ENCODE data around the gene RAD51B. TPM values are rescaled to one million over a fixed set of nuclear protein-coding genes. Genes with fewer than 3 reads are reported as not detected.

RAD51B gene
- total and polyA plus RNA-seq, 2 of the 13 experiments (the other 11 are each of a cell fraction or from before 2014, with no cell fraction given): 7.0 to 9.5 TPM

- H3K79me2 ChIP-seq (ENCODE audit: insufficient read depth, low read length): no peaks in the 10 kb centered on the region
- no peaks in the 10 kb centered on the region for H4K20me1 ChIP-seq (ENCODE audit: insufficient read depth, low read length)
- H2AFZ ChIP-seq (ENCODE audit: low read length): no peak overlapping the region
- H3K4me3 ChIP-seq (replicated peaks in 1 of 3; ENCODE audit: insufficient read depth in 1 of 3, low read depth in 2 of 3, low read length in 3 of 3): no peak overlapping the region
- FAIRE-seq (no peak), ATAC-seq (no peak), DNase-seq (ENCODE audit: low spot score) (no peak)
- H3K4me1 ChIP-seq (ENCODE audit: insufficient read depth, low read length): peaks cover 25% of the 10 kb centered on the region
- CTCF ChIA-PET (ENCODE audit: low intra/inter-chr PET ratio, low total read pairs): no interaction called here
- H3K4me2 ChIP-seq (ENCODE audit: low read depth, low read length): no peak overlapping the region
- POLR2A ChIA-PET: no interaction called here
- no peaks in the 10 kb centered on the region for H3K27me3 ChIP-seq (ENCODE audit: control insufficient read depth in 1 of 2, insufficient read depth in 2 of 2, low read length in 2 of 2)
- intact Hi-C loops (cut with micrococcal nuclease; ENCODE audit: unreplicated experiment): loop anchor here (10.0 kb wide), 1 partner anchor 406 kb away; no protein-coding TSS in a partner anchor
- no peak overlapping the region for H3K27ac ChIP-seq (ENCODE audit: extremely low read length, insufficient read depth, low read length)
- in situ Hi-C loops (cut with HindIII; ENCODE audit: extremely low pct_ligation_motif_present, low pct_unique_long_range_greater_than_20kb): loop anchor here (25.0 kb wide), 1 partner anchor 713 kb away; no protein-coding TSS in a partner anchor
- TF ChIP-seq HMGA1 (CRISPR knock-in tag; conservative IDR thresholded peaks at IDR 0.05) (no peak), NFAT5 (CRISPR knock-in tag; IDR thresholded peaks at IDR 0.05) (no peak), REXO4 (CRISPR knock-in tag; IDR thresholded peaks at IDR 0.05; ENCODE audit: borderline replicate concordance) (no peak), PAX8 (CRISPR knock-in tag; IDR thresholded peaks at IDR 0.05; ENCODE audit: borderline replicate concordance) (no peak)
- no peaks in the 10 kb centered on the region for H3K9me3 ChIP-seq (ENCODE audit: low read length)
- no TSS peak for BruUV-seq (replicated peaks)
- no peaks in the 10 kb centered on the region for H3K36me3 ChIP-seq (replicated peaks in 1 of 2; ENCODE audit: control insufficient read depth in 1 of 2, insufficient read depth in 2 of 2, low read length in 2 of 2)
- no peak overlapping the region for H3K9ac ChIP-seq (ENCODE audit: insufficient read depth, low read depth, low read length)
Observed at GRCh38 chr14:68650404-68650994, 830.9 kb downstream of the RAD51B start.

All from HepG2 (cell line).